COLO829 (cell line): ENCODE measurements around the gene TPP1.

ENCODE experiments used
- DNase-seq: peaks from one replicate; pipeline ENCODE4 v3.0.0; 2012; ENCODE audit warnings: low spot score

TPP1 gene

DNA sequence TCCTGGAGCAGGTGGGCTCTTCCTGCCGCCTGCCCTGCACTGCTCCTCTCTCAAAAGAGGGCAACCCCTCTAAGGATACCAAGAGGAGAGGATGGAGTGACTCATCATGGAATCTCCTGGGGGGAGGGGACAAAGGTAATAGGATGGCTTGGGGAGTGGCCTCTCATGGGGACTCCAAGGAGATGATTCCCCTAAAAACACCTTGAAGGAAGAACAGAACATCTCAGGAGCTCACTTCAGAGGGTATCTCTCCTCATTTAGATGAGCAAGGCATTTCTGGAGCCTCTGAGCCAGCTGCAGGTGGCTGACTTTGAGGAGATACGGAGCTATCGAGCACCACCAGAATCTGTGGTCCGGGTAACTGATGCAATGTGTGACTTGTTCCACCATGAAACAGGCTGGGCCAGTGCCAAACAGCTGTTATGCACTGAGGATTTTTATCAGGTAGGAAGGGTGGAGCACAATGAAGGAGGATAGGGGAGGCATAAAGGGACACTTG is 56.1 kb downstream of the TPP1 start:
- DNase-seq = no peak
